ENCODE results near the gene HDAC4. TPM values are rescaled to one million over a fixed set of nuclear protein-coding genes. Genes with fewer than 3 reads are reported as not detected.

Gene HDAC4
- total and polyA plus RNA-seq, 2 donors from 2014 or later, result 2.2 to 56.8 TPM

- DNase-seq (peak in 1 of 5 donors; percentile 22), FAIRE-seq (no peak)
- intact Hi-C loops (cut with DNase I), result no loop called here
- Histone ChIP-seq H3K4me3 (ENCODE audit: low read length in 3 of 3) (no peak overlapping the region), H3K9ac (ENCODE audit: low read length in 3 of 3) (no peak overlapping the region), H3K4me1 (ENCODE audit: control insufficient read depth in 2 of 3, insufficient read depth in 2 of 3, low read depth in 1 of 3, low read length in 3 of 3) (no peaks in the 10 kb centered on the region), H3K27me3 (ENCODE audit: control insufficient read depth, insufficient read depth, low read length) (no peaks in the 10 kb centered on the region), H3K27ac (ENCODE audit: low read depth in 2 of 2, low read length in 2 of 2) (no peak overlapping the region), H3K9me3 (ENCODE audit: control insufficient read depth in 2 of 3, insufficient read depth in 1 of 3, low read length in 3 of 3) (no peaks in the 10 kb centered on the region), H3K36me3 (ENCODE audit: control insufficient read depth in 2 of 3, insufficient read depth in 3 of 3, low read length in 3 of 3) (no peaks in the 10 kb centered on the region)
- no peak for TF ChIP-seq CTCF (IDR thresholded peaks at IDR 0.05; ENCODE audit: borderline replicate concordance, extremely low read depth, insufficient read depth)
Measured at GRCh38 chr2:239021651-239022436, 379.0 kb downstream of the HDAC4 start.

- TF ChIP-seq CTCF (IDR thresholded peaks at IDR 0.05; ENCODE audit: borderline replicate concordance, extremely low read depth, insufficient read depth), result no peak
- Histone ChIP-seq H3K9me3 (ENCODE audit: control insufficient read depth in 2 of 3, insufficient read depth in 1 of 3, low read length in 3 of 3) (no peaks in the 10 kb centered on the region), H3K4me1 (ENCODE audit: control insufficient read depth in 2 of 3, insufficient read depth in 2 of 3, low read depth in 1 of 3, low read length in 3 of 3) (no peaks in the 10 kb centered on the region), H3K9ac (ENCODE audit: low read length in 3 of 3) (no peak overlapping the region), H3K4me3 (ENCODE audit: low read length in 3 of 3) (no peak overlapping the region), H3K27me3 (ENCODE audit: control insufficient read depth, insufficient read depth, low read length) (no peaks in the 10 kb centered on the region), H3K36me3 (ENCODE audit: control insufficient read depth in 2 of 3, insufficient read depth in 3 of 3, low read length in 3 of 3) (no peaks in the 10 kb centered on the region), H3K27ac (ENCODE audit: low read depth in 2 of 2, low read length in 2 of 2) (no peak overlapping the region)
- DNase-seq (peak in 1 of 5 donors; percentile 13), FAIRE-seq (no peak)
- intact Hi-C loops (cut with DNase I), result no loop called here
Measured at GRCh38 chr2:239021224-239021623, 379.6 kb downstream of the HDAC4 start.

GRCh38 chr2:239020541-239021041, 380.2 kb downstream of the HDAC4 start:
- intact Hi-C loops (cut with DNase I), result no loop called here
- no peaks in the 10 kb centered on the region for H3K4me1 ChIP-seq (ENCODE audit: control insufficient read depth in 2 of 3, insufficient read depth in 2 of 3, low read depth in 1 of 3, low read length in 3 of 3)
- H3K27me3 ChIP-seq (ENCODE audit: control insufficient read depth, insufficient read depth, low read length), result no peaks in the 10 kb centered on the region
- DNase-seq (peak in 2 of 5 donors; percentile 40 to 67), FAIRE-seq (no peak)
- no peak overlapping the region for H3K27ac ChIP-seq (ENCODE audit: low read depth in 2 of 2, low read length in 2 of 2)
- H3K9me3 ChIP-seq (ENCODE audit: control insufficient read depth in 2 of 3, insufficient read depth in 1 of 3, low read length in 3 of 3), result no peaks in the 10 kb centered on the region
- no peak overlapping the region for H3K9ac ChIP-seq (ENCODE audit: low read length in 3 of 3)
- no peak for TF ChIP-seq CTCF (IDR thresholded peaks at IDR 0.05; ENCODE audit: borderline replicate concordance, extremely low read depth, insufficient read depth)
- no peaks in the 10 kb centered on the region for H3K36me3 ChIP-seq (ENCODE audit: control insufficient read depth in 2 of 3, insufficient read depth in 3 of 3, low read length in 3 of 3)
- no peak overlapping the region for H3K4me3 ChIP-seq (ENCODE audit: low read length in 3 of 3)
